H1 (cell line): Measurements from ENCODE around the gene SLC24A4.

Source experiments
- EZH2 ChIP-seq: fragments of 200-600 bp; sonication (generic); IDR thresholded peaks from 2 replicates; pipeline ENCODE4 v1.7.1; 2012; ENCODE audit warnings: low read depth, mild to moderate bottlenecking, moderate library complexity, low read length, inconsistent platforms; ENCODE audit not compliant: severe bottlenecking
- JUN ChIP-seq: IDR thresholded peaks from 2 replicates; pipeline ENCODE4 v1.6.1; 2011; ENCODE audit warnings: low read depth, mild to moderate bottlenecking, improper control_type of control experiment, low read length
- KDM1A ChIP-seq: fragments of 200-600, 300-600 bp; sonication (generic); IDR thresholded peaks from 2 replicates; pipeline ENCODE4 v1.7.1; 2016; ENCODE audit warnings: mild to moderate bottlenecking, low read length, borderline replicate concordance
- POLR2A ChIP-seq, 2 experiments: IDR thresholded peaks; 1 replicate in 1 of 2; 2 replicates in 1 of 2; pipeline ENCODE4 v1.6.1; 2011; ENCODE audit warnings: low read depth in 2 of 2, low read length in 2 of 2, mild to moderate bottlenecking in 2 of 2; ENCODE audit errors: control extremely low read depth in 1 of 2
- POLR2AphosphoS5 ChIP-seq: IDR thresholded peaks from 2 replicates; pipeline ENCODE4 v1.6.1; 2011; ENCODE audit warnings: low read depth, low read length
- RNF2 ChIP-seq: fragments of 200-900, 300-1000 bp; sonication (generic); IDR thresholded peaks from 2 replicates; pipeline ENCODE4 v1.7.1; 2016; ENCODE audit warnings: borderline replicate concordance, low read depth, mild to moderate bottlenecking, antibody characterized with exemption, low read length; ENCODE audit not compliant: poor library complexity, severe bottlenecking; ENCODE audit errors: missing control alignments
- YY1 ChIP-seq: IDR thresholded peaks from 2 replicates; pipeline ENCODE4 v1.6.1; 2011; ENCODE audit warnings: low read depth, mild to moderate bottlenecking, low read length
- TF ChIP-seq, protein P1 (sequence below), 3 experiments: IDR thresholded peaks; 1 replicate in 2 of 3; 2 replicates in 1 of 3; pipeline versions ENCODE4 v1.5.1 to v1.6.1; 2011; ENCODE audit warnings: low read length in 3 of 3, mild to moderate bottlenecking in 3 of 3, inconsistent platforms in 2 of 3, low read depth in 1 of 3, moderate library complexity in 1 of 3; ENCODE audit not compliant: insufficient read depth in 1 of 3; ENCODE audit errors: control extremely low read depth in 1 of 3

DNA sequence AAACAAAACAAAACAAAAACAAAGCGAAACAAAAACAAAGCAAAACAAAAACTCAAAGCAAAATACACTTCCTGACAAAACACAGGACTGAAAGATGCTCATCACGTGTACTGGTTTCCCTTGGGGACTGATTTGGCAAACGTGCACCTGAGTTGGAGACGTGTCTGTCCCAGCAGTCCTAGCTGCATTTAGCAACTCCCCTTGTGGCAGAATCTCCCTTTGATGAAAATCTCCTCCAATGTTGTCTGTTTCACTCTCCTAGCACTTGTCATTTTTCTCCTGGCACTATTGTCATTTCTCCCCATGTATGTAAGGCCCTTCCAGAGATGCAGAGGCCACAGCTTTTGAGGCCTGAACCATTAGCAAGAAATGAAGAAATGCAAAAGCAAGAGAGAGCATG lies 6.8 kb upstream of the SLC24A4 start:
- TF ChIP-seq POLR2AphosphoS5 (no peak), EZH2 (no peak), JUN (no peak), YY1 (no peak), POLR2A (IDR thresholded peaks at IDR 0.05; ENCODE audit: control extremely low read depth in 1 of 2, low read depth in 2 of 2, low read length in 2 of 2) (no peak), RNF2 (no peak), KDM1A (no peak)
- TF ChIP-seq, protein P1, sequence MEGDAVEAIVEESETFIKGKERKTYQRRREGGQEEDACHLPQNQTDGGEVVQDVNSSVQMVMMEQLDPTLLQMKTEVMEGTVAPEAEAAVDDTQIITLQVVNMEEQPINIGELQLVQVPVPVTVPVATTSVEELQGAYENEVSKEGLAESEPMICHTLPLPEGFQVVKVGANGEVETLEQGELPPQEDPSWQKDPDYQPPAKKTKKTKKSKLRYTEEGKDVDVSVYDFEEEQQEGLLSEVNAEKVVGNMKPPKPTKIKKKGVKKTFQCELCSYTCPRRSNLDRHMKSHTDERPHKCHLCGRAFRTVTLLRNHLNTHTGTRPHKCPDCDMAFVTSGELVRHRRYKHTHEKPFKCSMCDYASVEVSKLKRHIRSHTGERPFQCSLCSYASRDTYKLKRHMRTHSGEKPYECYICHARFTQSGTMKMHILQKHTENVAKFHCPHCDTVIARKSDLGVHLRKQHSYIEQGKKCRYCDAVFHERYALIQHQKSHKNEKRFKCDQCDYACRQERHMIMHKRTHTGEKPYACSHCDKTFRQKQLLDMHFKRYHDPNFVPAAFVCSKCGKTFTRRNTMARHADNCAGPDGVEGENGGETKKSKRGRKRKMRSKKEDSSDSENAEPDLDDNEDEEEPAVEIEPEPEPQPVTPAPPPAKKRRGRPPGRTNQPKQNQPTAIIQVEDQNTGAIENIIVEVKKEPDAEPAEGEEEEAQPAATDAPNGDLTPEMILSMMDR (IDR thresholded peaks at IDR 0.05; ENCODE audit: control extremely low read depth in 1 of 3, insufficient read depth in 1 of 3, low read depth in 1 of 3, low read length in 3 of 3) = no peak
